Stimulated activated CD4-positive, alpha-beta T cell treated with anti-CD3 and anti-CD28 coated beads, Interleukin-1b, Interleukin-23, amount 100 ng/mL, for 1 hour (primary cell): Measurements from ENCODE around the gene KRTAP10-12.

Experiments used
- DNase-seq, 2 donors: peaks; one replicate each; pipeline ENCODE4 v3.0.0-alpha.2; 2020; ENCODE audit warnings: low read depth in 2 of 2

KRTAP10-12 gene

DNA sequence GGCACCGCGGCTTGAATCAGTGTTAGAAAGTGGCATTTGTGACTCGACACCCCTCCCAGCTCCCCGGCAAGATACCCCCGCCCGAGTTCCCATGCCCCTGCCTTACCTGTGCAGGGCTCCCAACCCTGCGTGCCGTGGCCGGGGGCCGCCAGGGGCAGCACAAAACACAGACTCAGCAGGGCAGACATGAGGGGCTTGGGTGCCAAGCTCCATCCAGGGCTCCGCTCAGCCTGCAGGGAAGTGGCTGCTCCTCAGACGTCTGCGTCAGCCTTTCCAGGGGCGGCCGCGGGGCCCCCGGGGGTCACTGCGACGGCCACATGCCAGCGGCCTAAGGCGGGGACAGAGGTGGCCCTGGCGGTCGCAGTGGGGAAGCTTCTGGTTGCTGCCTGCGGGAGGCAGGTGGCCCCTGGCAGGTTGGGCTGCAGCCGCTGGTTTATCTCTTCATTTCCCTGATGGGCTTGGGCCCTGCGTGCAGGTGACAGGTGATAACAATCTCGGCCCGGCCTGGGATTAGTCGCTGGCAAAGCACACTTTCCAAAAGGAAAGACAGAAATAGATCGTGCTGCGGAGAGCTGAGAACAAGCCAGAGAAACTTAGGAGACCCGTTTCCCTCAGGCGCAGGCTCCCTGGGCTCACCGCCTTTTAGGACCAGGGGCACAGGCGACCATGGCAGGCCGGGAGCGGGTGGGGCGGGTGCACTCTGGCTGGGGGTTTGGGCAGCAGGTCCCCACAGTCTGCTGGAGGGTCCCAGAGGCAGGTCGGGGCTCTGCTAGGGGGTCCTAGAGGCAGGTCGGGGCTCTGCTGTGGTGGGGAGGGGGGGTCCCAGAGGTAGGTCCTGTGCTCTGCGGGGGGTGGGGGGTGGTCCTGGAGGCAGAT, 14.6 kb downstream of the KRTAP10-12 start, which contains the start of gene TSPEAR:
TSS of gene TSPEAR (minus strand) at position 246 of the 876 bp plus-strand sequence. CDS start at position 188, 58 bp downstream.
- no peak for DNase-seq

DNA sequence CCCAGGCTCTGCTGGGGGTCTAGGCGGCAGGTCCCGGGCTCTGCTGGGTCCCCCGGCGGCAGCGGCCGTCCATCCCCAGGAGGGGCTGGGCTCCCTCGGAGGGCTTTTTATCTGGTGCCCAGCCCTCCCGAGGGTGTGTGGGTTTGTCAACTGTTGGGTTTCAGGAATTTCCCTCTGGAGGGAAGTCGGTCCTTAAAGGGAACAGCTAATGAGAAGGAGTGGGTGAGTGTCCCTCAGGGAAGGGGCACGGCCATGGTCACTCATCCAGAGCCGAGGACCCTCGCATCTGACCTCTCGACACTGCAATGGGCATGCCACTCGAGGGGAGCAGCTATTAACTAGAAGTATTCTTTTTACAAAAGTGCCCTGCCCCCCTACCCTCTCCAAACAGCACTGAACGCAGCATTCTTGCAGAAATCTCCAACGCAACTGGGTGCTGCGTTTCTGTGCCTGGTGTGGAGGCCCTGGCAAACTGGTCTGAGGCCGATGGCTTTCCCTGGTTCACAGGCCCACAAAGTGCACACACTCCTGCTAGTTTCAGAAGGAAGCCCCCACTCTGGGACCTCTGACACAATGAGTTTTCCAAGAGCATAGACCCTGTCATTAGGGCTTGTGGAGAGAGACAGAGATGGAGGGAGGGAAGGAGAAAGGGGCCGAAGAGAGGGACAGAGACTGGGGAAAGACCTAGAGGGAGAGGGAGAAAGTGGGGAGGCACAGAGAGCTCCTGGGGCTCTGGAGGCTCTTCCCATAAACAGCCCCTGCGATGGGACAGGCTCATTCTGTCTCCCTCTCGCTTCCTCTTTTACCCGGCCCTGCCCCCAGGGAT, 15.4 kb downstream of the KRTAP10-12 start:
- no peak for DNase-seq

DNA sequence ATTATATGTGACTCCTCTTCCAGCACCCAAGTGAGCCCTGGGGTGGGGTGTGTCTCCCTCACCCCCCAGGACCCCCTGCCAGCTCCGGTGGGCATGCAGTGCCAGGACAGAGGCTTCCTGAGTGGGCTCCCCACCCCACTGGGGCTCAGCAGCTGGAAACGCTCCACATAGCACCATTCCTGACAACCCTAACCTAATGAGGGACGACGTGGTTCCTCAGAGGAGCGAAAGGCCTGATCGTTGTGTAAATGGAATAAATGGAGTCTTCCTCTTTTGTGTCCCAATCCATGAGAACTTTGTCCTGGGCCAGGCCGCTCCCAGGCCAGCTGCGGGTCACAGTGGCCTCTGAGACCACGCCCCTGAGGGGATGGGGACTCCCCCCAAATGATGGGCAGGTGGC, 16.2 kb downstream of the KRTAP10-12 start:
- DNase-seq, result no peak

DNA sequence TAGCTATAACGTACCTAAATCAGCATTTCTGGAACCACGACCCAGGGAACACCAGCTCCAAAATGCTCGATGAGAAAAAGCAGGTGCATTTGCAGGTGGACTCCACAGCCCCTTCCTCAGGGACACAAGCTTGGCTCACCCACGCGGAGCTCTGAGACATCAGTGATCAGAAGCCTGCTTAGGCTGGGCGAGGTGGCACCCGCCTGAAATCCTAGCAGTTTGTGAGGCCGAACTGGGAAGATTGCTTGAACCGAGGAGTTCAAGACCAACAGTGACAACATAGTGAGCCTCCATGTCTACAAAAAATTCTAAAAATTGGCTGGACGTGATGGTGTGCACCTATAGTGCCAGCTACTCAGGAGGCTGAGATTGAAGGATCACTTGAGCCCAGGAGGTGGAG, 16.9 kb downstream of the KRTAP10-12 start:
- no peak for DNase-seq

DNA sequence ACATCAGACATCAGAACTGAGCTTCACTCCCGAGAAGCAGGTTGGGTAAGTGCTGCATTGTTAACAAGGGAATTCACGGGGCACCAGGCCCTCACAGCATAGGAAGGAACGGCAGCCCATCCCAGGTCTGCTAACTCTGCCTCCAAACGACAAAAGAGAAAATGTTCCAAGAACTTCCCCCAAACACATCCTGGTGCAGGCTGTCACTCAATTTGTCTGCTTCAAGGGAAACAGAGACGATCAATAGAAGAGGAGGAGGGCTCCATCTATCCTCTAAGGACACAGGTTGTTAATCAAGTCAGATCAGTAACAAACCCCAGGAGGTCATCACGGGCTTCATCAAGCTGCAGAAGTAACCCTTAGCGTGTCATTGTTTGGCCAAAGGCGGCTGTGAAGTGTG, 17.9 kb downstream of the KRTAP10-12 start:
- DNase-seq, result no peak

DNA sequence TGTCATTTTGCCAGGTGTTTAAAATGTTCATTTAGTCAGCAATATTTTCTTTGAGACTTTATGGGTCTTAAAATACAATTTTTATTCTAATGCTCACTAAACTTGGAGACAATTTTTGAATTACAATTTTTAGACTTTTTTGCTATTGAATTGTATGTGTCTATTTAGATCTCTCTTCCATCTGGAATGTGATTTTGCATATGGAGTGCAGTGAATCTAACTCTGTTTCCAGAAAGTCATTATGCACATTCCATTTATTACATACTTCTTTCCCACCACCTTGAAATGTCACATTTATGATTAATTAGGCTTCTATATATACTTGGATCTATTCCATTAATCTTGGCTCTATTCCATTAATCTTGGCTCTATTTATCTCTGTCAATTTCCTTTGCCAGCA, 20.0 kb downstream of the KRTAP10-12 start:
- DNase-seq, result no peak

DNA sequence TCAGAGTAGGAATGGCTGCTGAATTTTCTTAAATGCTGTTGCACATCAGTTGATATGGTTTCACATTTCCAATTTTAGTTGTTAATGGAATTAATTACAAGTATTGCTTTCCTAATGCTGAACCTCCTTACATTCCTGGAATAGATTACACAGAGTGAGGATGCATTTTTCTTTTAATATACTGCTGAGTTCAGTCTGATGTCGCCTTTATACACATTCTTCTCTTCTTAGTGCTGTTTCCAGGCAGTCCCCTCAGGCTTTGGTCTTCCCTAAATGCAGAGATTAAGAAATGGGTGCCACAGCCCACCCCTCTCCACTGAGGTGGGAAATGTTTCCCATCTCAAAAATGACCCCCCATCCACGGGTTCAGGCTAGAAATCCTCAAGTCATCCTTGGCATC, 21.1 kb downstream of the KRTAP10-12 start:
- DNase-seq, result no peak

DNA sequence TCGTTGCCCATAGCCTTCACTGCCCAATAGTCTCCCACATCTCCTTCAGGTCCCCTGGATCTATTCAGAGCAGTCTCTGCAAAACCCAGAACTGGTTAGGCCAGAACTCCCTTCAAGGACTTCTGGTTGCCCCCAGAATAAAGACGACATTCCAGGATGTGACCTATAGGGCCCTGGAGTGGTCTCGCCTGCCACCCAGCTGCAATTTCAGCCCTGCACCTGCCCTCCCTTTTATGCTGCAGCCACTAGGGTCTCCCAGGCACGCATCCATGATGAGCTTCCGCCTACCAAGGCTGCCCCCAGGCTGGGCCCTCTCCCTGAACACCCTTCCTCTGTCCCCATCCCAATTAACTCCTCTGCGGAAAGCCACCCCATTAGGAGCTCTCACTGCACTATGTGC, 21.6 kb downstream of the KRTAP10-12 start:
- DNase-seq, result no peak

DNA sequence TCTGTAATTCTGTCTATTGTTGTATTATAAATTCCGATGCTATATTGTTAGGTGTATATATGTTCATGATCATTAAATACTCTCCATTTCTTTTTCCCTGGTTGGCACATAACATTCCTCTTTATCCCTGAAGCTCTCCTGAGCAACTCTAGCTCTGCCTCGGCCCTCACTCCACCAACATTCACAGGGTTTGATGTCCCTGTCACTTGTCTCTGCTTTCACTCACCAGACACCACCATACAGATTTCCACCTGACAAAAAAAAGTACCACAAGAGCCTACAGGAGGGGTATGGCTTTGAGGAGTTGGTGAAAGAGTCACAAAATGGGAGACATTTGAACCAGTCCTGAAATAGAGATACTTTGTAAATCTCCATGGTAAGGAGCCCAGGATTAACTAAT, 23.2 kb downstream of the KRTAP10-12 start:
- no peak for DNase-seq

DNA sequence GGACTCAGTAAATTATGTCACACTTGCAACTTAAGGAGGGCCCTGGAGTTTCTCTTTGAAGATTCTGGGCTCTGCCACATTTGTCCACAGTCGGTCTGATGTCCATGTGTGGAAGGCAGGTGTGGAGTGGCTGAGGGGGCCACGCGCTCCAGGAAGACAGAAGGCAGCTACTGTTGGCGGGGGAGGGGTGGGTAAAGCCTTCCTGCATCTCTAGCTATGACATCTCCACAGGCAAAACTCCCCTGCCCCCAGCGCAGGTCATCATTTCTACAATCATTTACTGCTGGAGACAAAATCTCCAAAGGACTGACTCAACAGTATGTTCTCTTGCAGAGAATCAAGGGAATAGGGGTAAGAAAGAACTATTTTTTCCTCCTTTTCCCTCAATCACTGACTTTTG, 25.8 kb downstream of the KRTAP10-12 start:
- no peak for DNase-seq

DNA sequence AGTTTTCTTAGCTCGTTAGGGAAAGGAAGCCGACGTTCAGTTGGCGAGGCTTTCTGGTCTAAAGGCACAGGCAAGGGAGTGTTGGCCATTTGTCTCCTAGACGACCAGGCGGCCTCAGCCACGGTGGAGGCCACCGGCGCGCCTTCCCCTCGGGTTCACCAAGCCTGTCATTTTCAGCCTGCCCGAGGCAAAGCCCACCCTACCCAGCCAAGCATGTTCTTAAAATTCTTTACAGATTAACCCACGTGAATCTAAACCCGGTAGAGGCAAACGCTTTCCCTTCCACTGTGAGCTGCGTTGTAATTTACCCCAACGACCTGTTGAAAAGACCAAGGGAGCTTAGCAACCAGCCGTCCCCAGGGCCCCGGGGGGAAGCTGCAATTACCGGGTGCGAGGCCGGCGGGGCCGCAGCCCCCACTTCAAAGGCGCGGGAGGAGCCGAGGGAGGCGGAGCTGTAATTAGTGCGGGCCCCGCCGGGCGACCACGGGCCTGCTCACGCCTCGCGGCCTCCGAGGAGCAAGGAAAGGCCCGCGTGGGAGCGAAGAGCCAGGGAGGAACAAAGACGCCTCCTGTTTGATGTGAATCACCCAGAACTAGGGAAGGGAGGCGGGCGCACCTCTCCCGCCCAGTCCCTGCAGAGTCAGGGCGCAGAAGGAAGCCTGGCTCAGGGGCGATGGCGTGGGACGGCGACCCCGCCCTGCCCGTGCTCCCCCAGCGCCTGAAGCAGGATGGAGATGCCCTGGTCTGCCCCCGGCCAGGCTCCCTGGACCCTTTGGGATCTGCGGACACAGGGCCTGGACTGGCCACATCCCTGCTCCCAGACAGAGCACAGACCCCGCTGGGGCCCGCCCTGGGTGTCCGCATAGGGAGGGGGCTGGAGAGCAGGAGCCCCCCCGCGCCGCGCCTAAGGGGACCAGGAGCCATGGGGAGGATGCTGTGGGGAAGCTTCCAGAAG, 26.5 kb downstream of the KRTAP10-12 start:
- no peak for DNase-seq

DNA sequence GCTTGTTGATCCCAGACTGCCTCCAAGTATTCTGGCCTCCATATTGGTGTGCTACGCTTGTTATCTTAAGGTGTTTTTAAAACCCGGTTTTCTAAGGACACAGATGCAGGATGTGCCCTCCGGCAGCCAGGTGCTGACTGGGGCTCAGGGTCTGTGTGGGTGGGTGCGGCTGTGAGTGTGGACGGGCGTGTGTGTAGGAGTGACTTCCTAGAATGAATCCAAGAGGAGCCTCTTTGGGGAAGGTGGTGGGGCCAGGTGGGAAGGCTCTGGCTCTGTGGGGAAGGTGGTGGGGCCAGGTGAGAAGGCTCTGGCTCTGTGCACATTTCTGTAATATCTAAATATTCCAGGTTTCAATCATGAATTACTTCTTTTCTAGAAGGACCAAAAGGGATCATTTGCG, 27.2 kb downstream of the KRTAP10-12 start:
- no peak for DNase-seq

DNA sequence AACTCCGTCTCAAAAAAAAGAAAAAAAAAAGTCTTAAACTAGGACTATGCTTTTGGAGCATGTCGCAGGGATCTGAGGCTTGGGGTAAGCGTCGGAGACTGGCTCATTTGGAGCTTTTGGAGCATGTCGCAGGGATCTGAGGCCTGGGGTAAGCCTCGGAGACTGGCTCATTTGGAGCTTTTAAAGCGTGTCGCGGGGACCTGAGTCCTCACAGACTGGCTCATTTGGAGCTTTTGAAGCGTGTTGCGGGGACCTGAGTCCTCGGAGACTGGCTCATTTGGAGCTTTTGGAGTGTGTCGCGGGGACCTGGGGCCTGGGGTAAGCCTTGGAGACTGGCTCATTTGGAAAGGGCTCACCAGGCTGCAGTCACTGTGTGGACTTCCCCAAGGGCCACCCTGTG, 28.0 kb downstream of the KRTAP10-12 start:
- no peak for DNase-seq

DNA sequence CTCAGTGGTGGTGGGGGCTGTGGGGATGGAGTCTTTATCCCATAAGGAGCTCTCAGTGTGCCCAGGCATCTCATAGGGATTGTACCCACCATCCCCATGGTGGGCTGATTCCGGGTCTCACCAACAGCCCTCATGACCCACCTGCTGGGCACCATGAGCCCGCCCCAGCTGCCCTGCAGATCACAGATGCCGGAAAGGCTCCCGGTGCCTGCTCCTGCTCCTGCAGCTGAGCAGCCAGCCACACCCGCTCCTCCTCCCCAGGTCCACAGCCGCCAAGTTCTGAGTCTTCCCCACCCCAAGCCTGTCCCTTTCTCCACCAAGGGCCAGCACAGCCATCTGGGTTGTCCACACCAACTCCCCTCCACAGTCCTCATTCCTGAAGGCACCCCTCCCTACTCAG, 29.9 kb downstream of the KRTAP10-12 start:
- no peak for DNase-seq

DNA sequence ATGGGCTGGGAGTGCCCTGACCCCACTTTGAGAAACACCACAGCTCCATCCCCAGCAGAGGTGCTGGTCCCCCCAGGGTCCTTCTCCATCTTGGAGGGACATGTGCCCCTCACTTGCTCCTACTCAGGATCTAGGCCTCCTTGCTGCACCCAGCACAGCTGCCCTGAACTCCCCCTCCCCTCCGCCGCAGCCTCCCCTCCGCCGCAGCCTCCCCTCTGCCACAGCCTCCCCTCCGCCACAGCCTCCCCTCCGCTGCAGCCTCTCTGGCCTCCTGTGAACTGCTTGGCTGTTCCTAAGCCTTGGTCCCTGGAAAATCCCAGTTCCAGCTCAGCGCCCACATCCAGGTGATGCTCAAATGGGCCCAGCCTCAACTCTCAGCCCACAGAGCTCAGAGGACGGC, 30.3 kb downstream of the KRTAP10-12 start:
- no peak for DNase-seq

DNA sequence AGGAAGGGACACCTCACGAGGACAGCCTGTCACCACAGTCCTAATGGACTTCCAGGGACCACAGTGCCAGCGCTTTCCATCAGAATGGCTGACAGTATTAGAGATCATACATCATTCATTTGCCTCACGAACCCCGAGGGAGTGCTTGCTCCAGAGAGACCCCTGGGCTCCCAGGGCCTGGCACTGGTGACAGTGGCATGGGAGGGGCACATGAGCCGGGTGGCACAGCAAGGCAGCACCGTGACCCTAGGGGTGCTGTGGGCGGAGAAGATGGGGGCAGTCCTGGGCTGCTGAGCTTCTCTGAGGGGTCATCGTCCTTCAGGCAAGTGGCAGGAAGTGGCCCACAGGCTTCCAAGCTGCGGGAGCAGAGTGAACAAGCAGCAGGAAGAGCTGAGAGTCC, 30.8 kb downstream of the KRTAP10-12 start:
- DNase-seq, result no peak

DNA sequence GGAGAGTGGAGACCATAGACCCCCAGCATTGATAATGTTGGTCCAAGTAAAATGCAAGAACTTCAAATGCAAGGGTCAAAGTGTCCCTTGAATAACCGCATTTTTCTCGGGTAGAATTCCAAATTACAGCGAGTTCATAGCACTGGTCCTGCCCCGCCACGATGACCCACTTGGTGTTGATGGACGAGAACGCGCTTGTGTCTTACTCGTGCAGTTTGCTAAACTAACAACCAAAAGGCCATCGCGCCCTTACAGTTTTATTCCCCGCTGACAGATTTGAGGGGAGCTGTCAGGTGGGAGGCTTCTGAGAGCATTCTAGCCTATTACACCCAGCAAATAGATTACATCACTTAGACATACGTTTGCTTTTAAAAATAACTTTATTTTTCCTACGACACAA, 31.7 kb downstream of the KRTAP10-12 start:
- no peak for DNase-seq

DNA sequence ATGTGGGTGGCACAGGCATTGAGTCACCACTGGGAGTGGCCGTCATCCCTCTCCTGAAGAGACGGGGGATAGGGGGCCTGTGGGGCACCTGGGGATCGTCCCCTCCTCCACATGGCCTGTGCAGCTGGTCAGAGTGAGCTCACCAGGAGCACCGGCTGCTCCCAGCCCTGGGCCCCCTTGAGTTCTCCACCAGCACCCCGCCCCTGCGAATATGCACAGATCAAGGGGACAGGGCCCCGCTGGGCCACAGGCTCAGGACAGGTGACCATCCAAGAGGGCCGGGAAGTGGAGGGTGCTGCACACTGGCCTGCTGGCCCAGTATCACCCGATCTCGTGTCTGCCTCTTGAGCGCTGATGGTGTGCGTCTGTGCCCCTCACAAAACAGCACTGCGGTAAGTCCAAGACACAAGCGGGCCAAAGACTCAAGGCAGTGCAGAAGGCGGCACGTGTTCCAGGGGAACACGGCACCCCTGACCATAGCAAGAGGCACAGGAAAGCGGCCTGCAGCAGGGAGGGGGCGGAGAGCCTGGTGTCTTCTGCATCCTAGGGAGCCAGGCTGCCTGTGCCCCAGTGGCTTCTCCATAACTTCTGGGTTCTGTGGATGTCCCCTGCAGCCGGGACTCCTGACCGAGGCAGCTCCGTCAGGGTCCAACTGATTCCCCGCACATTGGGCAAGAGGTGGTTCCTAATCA, 32.5 kb downstream of the KRTAP10-12 start:
- no peak for DNase-seq

DNA sequence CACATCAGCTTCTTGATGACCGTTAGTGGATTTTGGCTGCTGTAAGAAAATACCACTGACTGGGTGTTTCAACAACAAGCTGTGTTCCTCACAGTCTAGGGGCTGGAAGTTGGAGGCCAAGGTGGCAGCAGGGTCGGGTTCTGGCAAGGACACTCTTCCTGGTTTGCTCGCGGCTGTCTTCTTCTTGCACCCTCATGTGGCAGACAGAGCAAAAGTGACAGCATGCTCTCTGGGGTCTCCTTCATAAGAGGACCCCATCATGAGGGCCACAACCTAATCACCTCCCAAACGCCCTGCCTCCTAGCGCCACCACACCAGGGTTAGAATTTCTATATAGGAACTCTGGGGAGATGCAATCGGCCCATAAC, 33.0 kb downstream of the KRTAP10-12 start:
- DNase-seq, result no peak

DNA sequence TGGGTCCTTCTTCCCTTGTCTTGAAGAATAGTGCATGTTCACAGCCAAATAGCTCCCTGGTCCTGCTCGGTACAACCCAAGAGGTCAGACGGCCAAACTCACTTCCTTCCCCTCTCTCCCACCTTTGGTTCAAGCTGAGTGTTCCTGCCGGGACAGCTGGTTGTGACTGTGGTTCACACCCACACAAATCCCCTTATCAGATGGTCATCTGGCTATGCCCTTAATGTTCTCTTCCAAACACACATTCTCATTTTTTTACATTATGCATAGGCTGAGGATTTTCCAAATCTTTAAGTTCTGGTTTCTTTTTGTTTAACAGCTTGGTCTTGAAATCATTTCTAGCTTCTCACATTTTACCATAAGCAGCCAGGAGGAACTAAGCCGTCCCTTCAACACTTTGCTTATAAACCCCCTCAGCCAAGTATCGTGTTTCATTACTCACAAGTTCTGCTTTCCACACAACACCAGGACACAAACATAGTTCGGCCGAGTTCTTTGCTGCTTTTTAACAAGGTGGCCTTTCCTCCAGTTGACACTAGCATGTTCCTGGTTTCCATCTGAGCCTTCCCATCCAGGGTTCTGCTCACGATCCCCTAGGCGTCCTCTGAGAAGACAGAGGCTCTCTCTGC, 34.1 kb downstream of the KRTAP10-12 start:
- no peak for DNase-seq

DNA sequence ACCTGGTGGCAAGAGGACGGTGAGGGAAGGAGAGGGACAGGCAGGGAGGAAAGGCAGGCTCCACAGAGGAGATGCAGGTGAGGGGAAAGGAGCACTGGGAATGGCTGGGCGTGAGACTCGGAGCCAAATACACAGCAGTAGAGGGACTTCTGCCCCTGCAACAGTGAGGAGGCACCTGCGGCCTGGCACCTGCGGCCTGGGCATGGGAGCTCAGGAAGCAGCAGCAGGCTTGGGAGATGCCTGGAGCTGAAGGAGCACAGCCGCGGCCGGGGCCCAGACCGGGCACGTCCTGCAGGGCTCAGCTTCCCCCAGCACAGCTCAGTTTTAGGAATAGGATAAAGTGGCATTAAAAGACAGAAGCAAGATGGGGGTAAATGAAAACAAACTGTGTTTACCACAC, 35.3 kb downstream of the KRTAP10-12 start:
- no peak for DNase-seq
